ENCODE results near the gene GPR17.

GPR17 gene

GRCh38 chr2:127597984-127598380, 48.0 kb upstream of the GPR17 start:
- no peak overlapping the region for H3K23ac ChIP-seq (ENCODE audit: low read length in 2 of 2)
- H2BK12ac ChIP-seq (ENCODE audit: low read length in 2 of 2): no peak overlapping the region
- no peak overlapping the region for H2BK120ac ChIP-seq (ENCODE audit: low read depth, low read length)
- no peaks in the 10 kb centered on the region for H3K4me1 ChIP-seq (ENCODE audit: control insufficient read depth, insufficient read depth, low read depth, low read length)
- no peak overlapping the region for H2BK15ac ChIP-seq (ENCODE audit: low read depth, poor library complexity, severe bottlenecking)
- 37% methylated on average over 4 of the region's 4 CpGs for WGBS
- no peak overlapping the region for H3K4me2 ChIP-seq (ENCODE audit: low read length, poor library complexity, severe bottlenecking)
- peak overlapping the region in 1 of 2 experiments; percentile 41 for H3K14ac ChIP-seq (ENCODE audit: low read length in 2 of 2)
- no peak overlapping the region for H3K9ac ChIP-seq (ENCODE audit: low read length)
- H3K18ac ChIP-seq (ENCODE audit: low read depth in 1 of 2, low read length in 2 of 2): no peak overlapping the region
- no peaks in the 10 kb centered on the region for H3K79me1 ChIP-seq (replicated peaks; ENCODE audit: low read length, poor library complexity, severe bottlenecking)
- no peak overlapping the region for H4K8ac ChIP-seq (ENCODE audit: low read length)
- no peak overlapping the region for H3K27ac ChIP-seq (ENCODE audit: low read length, poor library complexity, severe bottlenecking)
- peaks cover 20% of the 10 kb centered on the region for H3K9me3 ChIP-seq (ENCODE audit: control insufficient read depth, low read length)
- H4K91ac ChIP-seq (ENCODE audit: low read length): no peak overlapping the region
- peak; percentile 2 for DNase-seq
- no peak overlapping the region for H3K4ac ChIP-seq (ENCODE audit: low read depth in 1 of 2, low read length in 2 of 2)
- H3K27me3 ChIP-seq (ENCODE audit: control insufficient read depth in 1 of 2, insufficient read depth in 1 of 2, low read length in 2 of 2): no peaks in the 10 kb centered on the region
- peak overlapping the region; percentile 51 for H2AFZ ChIP-seq (ENCODE audit: low read depth, low read length)
- H2AK5ac ChIP-seq (ENCODE audit: low read length, severe bottlenecking): no peak overlapping the region
- no peak overlapping the region for H2BK5ac ChIP-seq (ENCODE audit: low read depth, low read length, poor library complexity, severe bottlenecking)
- H3K36me3 ChIP-seq (ENCODE audit: control insufficient read depth in 1 of 2, insufficient read depth in 2 of 2, low read depth in 1 of 2, low read length in 2 of 2): no peaks in the 10 kb centered on the region
- no peak overlapping the region for H3K4me3 ChIP-seq (ENCODE audit: insufficient read depth in 1 of 2, low read depth in 1 of 2, low read length in 2 of 2)

DNA sequence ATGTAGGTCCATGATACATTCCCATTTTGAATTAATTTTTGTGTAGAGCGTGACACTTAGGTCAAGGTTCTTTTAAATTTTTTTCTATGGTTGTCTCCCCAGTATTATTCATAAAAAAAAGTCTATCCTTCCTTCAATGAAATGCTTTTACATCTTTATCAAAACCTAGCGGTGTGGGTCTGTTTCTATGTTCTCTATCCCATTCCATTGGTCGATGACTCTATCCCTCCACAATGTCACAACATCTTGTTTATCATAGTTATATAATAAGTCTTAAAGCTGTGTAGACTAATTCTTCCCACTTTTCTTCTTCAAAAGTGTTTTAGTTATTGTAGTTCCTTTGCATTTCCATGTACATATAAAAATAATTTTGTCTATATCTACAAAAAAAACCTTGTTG, 47.2 kb upstream of the GPR17 start:
- no peak overlapping the region for H3K4me2 ChIP-seq (ENCODE audit: low read length, poor library complexity, severe bottlenecking)
- H3K36me3 ChIP-seq (ENCODE audit: control insufficient read depth in 1 of 2, insufficient read depth in 2 of 2, low read depth in 1 of 2, low read length in 2 of 2): no peaks in the 10 kb centered on the region
- H3K4me3 ChIP-seq (ENCODE audit: insufficient read depth in 1 of 2, low read depth in 1 of 2, low read length in 2 of 2): no peak overlapping the region
- no peak overlapping the region for H4K8ac ChIP-seq (ENCODE audit: low read length)
- H3K9ac ChIP-seq (ENCODE audit: low read length): no peak overlapping the region
- 50% methylated on average over 1 of the region's 3 CpGs for WGBS
- no peak overlapping the region for H3K14ac ChIP-seq (ENCODE audit: low read length in 2 of 2)
- H3K27ac ChIP-seq (ENCODE audit: low read length, poor library complexity, severe bottlenecking): no peak overlapping the region
- peaks cover 26% of the 10 kb centered on the region for H3K9me3 ChIP-seq (ENCODE audit: control insufficient read depth, low read length)
- no peak overlapping the region for H2AFZ ChIP-seq (ENCODE audit: low read depth, low read length)
- no peaks in the 10 kb centered on the region for H3K79me1 ChIP-seq (replicated peaks; ENCODE audit: low read length, poor library complexity, severe bottlenecking)
- H4K91ac ChIP-seq (ENCODE audit: low read length): no peak overlapping the region
- no peaks in the 10 kb centered on the region for H3K27me3 ChIP-seq (ENCODE audit: control insufficient read depth in 1 of 2, insufficient read depth in 1 of 2, low read length in 2 of 2)
- no peak overlapping the region for H2BK5ac ChIP-seq (ENCODE audit: low read depth, low read length, poor library complexity, severe bottlenecking)
- H3K4ac ChIP-seq (ENCODE audit: low read depth in 1 of 2, low read length in 2 of 2): no peak overlapping the region
- H3K18ac ChIP-seq (ENCODE audit: low read depth in 1 of 2, low read length in 2 of 2): no peak overlapping the region
- no peak overlapping the region for H2BK12ac ChIP-seq (ENCODE audit: low read length in 2 of 2)
- H3K4me1 ChIP-seq (ENCODE audit: control insufficient read depth, insufficient read depth, low read depth, low read length): no peaks in the 10 kb centered on the region
- DNase-seq: no peak
- H2BK15ac ChIP-seq (ENCODE audit: low read depth, poor library complexity, severe bottlenecking): no peak overlapping the region
- no peak overlapping the region for H2AK5ac ChIP-seq (ENCODE audit: low read length, severe bottlenecking)
- H3K23ac ChIP-seq (ENCODE audit: low read length in 2 of 2): no peak overlapping the region
- H2BK120ac ChIP-seq (ENCODE audit: low read depth, low read length): no peak overlapping the region

GRCh38 chr2:127599211-127599610, 46.7 kb upstream of the GPR17 start:
- Histone ChIP-seq H2BK5ac (ENCODE audit: low read depth, low read length, poor library complexity, severe bottlenecking) (no peak overlapping the region), H3K4ac (ENCODE audit: low read depth in 1 of 2, low read length in 2 of 2) (no peak overlapping the region), H3K14ac (ENCODE audit: low read length in 2 of 2) (no peak overlapping the region), H3K18ac (ENCODE audit: low read depth in 1 of 2, low read length in 2 of 2) (no peak overlapping the region), H3K36me3 (ENCODE audit: control insufficient read depth in 1 of 2, insufficient read depth in 2 of 2, low read depth in 1 of 2, low read length in 2 of 2) (no peaks in the 10 kb centered on the region), H3K4me3 (ENCODE audit: insufficient read depth in 1 of 2, low read depth in 1 of 2, low read length in 2 of 2) (no peak overlapping the region), H3K9ac (ENCODE audit: low read length) (no peak overlapping the region), H2AFZ (ENCODE audit: low read depth, low read length) (no peak overlapping the region), H2AK5ac (ENCODE audit: low read length, severe bottlenecking) (no peak overlapping the region), H3K23ac (ENCODE audit: low read length in 2 of 2) (no peak overlapping the region), H2BK12ac (ENCODE audit: low read length in 2 of 2) (no peak overlapping the region), H2BK15ac (ENCODE audit: low read depth, poor library complexity, severe bottlenecking) (no peak overlapping the region), H2BK120ac (ENCODE audit: low read depth, low read length) (no peak overlapping the region), H3K4me1 (ENCODE audit: control insufficient read depth, insufficient read depth, low read depth, low read length) (no peaks in the 10 kb centered on the region), H3K79me1 (replicated peaks; ENCODE audit: low read length, poor library complexity, severe bottlenecking) (no peaks in the 10 kb centered on the region), H4K91ac (ENCODE audit: low read length) (no peak overlapping the region), H3K4me2 (ENCODE audit: low read length, poor library complexity, severe bottlenecking) (no peak overlapping the region), H3K9me3 (ENCODE audit: control insufficient read depth, low read length) (peaks cover 29% of the 10 kb centered on the region), H3K27ac (ENCODE audit: low read length, poor library complexity, severe bottlenecking) (no peak overlapping the region), H3K27me3 (ENCODE audit: control insufficient read depth in 1 of 2, insufficient read depth in 1 of 2, low read length in 2 of 2) (no peaks in the 10 kb centered on the region), H4K8ac (ENCODE audit: low read length) (no peak overlapping the region)
- no CpG with 5 or more reads among the region's 3 CpGs for WGBS
- DNase-seq: no peak

- no peak overlapping the region for H2BK5ac ChIP-seq (ENCODE audit: low read depth, low read length, poor library complexity, severe bottlenecking)
- peaks cover 1% of the 10 kb centered on the region for H3K4me1 ChIP-seq (ENCODE audit: control insufficient read depth, insufficient read depth, low read depth, low read length)
- no peak overlapping the region for H3K23ac ChIP-seq (ENCODE audit: low read length in 2 of 2)
- H4K8ac ChIP-seq (ENCODE audit: low read length): no peak overlapping the region
- H3K4me3 ChIP-seq (ENCODE audit: insufficient read depth in 1 of 2, low read depth in 1 of 2, low read length in 2 of 2): no peak overlapping the region
- H3K79me1 ChIP-seq (replicated peaks; ENCODE audit: low read length, poor library complexity, severe bottlenecking): no peaks in the 10 kb centered on the region
- no peak overlapping the region for H2BK12ac ChIP-seq (ENCODE audit: low read length in 2 of 2)
- peaks cover 9 to 14% of the 10 kb centered on the region in 2 experiments for H3K27me3 ChIP-seq (ENCODE audit: control insufficient read depth in 1 of 2, insufficient read depth in 1 of 2, low read length in 2 of 2)
- H3K9me3 ChIP-seq (ENCODE audit: control insufficient read depth, low read length): peaks cover 35% of the 10 kb centered on the region
- H3K4ac ChIP-seq (ENCODE audit: low read depth in 1 of 2, low read length in 2 of 2): no peak overlapping the region
- H3K14ac ChIP-seq (ENCODE audit: low read length in 2 of 2): no peak overlapping the region
- H2BK15ac ChIP-seq (ENCODE audit: low read depth, poor library complexity, severe bottlenecking): no peak overlapping the region
- no peak overlapping the region for H3K9ac ChIP-seq (ENCODE audit: low read length)
- no peak overlapping the region for H2AK5ac ChIP-seq (ENCODE audit: low read length, severe bottlenecking)
- no peaks in the 10 kb centered on the region for H3K36me3 ChIP-seq (ENCODE audit: control insufficient read depth in 1 of 2, insufficient read depth in 2 of 2, low read depth in 1 of 2, low read length in 2 of 2)
- no peak overlapping the region for H3K27ac ChIP-seq (ENCODE audit: low read length, poor library complexity, severe bottlenecking)
- no peak overlapping the region for H3K18ac ChIP-seq (ENCODE audit: low read depth in 1 of 2, low read length in 2 of 2)
- no peak for DNase-seq
- no peak overlapping the region for H3K4me2 ChIP-seq (ENCODE audit: low read length, poor library complexity, severe bottlenecking)
- 95% methylated on average over 8 of the region's 8 CpGs for WGBS
- no peak overlapping the region for H4K91ac ChIP-seq (ENCODE audit: low read length)
- H2BK120ac ChIP-seq (ENCODE audit: low read depth, low read length): no peak overlapping the region
- H2AFZ ChIP-seq (ENCODE audit: low read depth, low read length): no peak overlapping the region
Measured at GRCh38 chr2:127604986-127605385, 41.0 kb upstream of the GPR17 start.

Measured in mesenchymal stem cell (in vitro differentiated cells and primary cell).